Measurements from ENCODE around the gene ACOT8. TPM values are rescaled to one million over a fixed set of nuclear protein-coding genes. Genes with fewer than 3 reads are reported as not detected.
A peak's percentile ranks its signal among the peaks of the same experiment; 100 is the strongest.

The ACOT8 gene
- polyA plus RNA-seq, 3 donors: 40.9 to 52.4 (median 44.6) TPM

DNA sequence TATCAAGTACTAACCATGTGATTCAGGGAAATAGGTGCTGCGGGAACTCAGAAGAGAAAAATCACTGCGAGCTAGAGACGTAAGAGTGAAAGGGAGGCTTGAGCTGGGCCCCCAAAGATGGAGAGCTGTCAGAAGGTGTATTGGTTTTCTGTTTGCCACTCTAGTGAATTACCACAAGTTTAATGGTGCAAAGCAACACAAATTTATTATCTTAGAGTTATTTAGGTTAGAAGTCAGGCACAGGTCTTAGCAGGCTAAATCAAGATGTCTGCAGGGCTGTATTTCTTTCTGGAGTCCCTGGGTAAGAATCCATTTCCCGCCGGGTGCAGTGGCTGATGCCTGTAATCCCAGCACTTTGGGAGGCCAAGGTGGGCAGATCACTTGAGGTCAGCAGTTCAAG, 2.7 kb upstream of the ACOT8 start:
- DNase-seq: no peak
- Mint-ChIP-seq H3K4me1 (peaks cover 30% of the 10 kb centered on the region), H3K36me3 (peaks cover 4 to 12% of the 10 kb centered on the region in 2 donors), H3K9me3 (no peaks in the 10 kb centered on the region), H3K27ac (no peak overlapping the region), H3K4me3 (no peak overlapping the region), H3K27me3 (ENCODE audit: low read depth in 3 of 3) (peaks cover 0 to 1% (median 0%) of the 10 kb centered on the region in 3 donors)
- WGBS (ENCODE audit: insufficient coverage): 100% methylated on average over 2 of the region's 5 CpGs
- no peak overlapping the region for H2AFZ ChIP-seq (ENCODE audit: insufficient read depth, low read depth, low read length, poor library complexity, severe bottlenecking)
- peaks cover 2 to 3% of the 10 kb centered on the region in 2 donors for H3K36me3 ChIP-seq (replicated peaks in 1 of 2; ENCODE audit: control insufficient read depth in 1 of 2, insufficient read depth in 2 of 2, low read length in 2 of 2)
- H3K27me3 ChIP-seq (ENCODE audit: control insufficient read depth in 2 of 2, insufficient read depth in 2 of 2, low read length in 2 of 2): no peaks in the 10 kb centered on the region
- H3K27ac ChIP-seq (ENCODE audit: low read depth in 1 of 2, low read length in 2 of 2): no peak overlapping the region
- H3K79me2 ChIP-seq (ENCODE audit: insufficient read depth, low read length): peaks cover 46% of the 10 kb centered on the region
- no peaks in the 10 kb centered on the region for H3K9me3 ChIP-seq (replicated peaks in 1 of 2; ENCODE audit: control insufficient read depth in 1 of 2, insufficient read depth in 1 of 2, low read length in 2 of 2)
- H3K4me3 ChIP-seq (replicated peaks in 1 of 3; ENCODE audit: low read depth in 2 of 3, low read length in 3 of 3): no peak overlapping the region
- TF ChIP-seq, protein P1, sequence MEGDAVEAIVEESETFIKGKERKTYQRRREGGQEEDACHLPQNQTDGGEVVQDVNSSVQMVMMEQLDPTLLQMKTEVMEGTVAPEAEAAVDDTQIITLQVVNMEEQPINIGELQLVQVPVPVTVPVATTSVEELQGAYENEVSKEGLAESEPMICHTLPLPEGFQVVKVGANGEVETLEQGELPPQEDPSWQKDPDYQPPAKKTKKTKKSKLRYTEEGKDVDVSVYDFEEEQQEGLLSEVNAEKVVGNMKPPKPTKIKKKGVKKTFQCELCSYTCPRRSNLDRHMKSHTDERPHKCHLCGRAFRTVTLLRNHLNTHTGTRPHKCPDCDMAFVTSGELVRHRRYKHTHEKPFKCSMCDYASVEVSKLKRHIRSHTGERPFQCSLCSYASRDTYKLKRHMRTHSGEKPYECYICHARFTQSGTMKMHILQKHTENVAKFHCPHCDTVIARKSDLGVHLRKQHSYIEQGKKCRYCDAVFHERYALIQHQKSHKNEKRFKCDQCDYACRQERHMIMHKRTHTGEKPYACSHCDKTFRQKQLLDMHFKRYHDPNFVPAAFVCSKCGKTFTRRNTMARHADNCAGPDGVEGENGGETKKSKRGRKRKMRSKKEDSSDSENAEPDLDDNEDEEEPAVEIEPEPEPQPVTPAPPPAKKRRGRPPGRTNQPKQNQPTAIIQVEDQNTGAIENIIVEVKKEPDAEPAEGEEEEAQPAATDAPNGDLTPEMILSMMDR (IDR thresholded peaks at IDR 0.05): no peak
- no peak overlapping the region for H3K4me2 ChIP-seq (replicated peaks; ENCODE audit: extremely low read depth, low read length, poor library complexity, severe bottlenecking)
- H3K9ac ChIP-seq (ENCODE audit: insufficient read depth, low read length, poor library complexity, severe bottlenecking): no peak overlapping the region
- peaks cover 19 to 26% of the 10 kb centered on the region in 2 donors for H3K4me1 ChIP-seq (ENCODE audit: control insufficient read depth in 1 of 2, insufficient read depth in 2 of 2, low read length in 2 of 2)
- H4K20me1 ChIP-seq (ENCODE audit: insufficient read depth, low read length): no peaks in the 10 kb centered on the region
- intact Hi-C loops (cut with micrococcal nuclease): loop anchor here in 1 of 2 donors (5.0 kb wide), 1 partner anchor 32 kb away; the partner anchor contains the start of genes CTSA and NEURL2

DNA sequence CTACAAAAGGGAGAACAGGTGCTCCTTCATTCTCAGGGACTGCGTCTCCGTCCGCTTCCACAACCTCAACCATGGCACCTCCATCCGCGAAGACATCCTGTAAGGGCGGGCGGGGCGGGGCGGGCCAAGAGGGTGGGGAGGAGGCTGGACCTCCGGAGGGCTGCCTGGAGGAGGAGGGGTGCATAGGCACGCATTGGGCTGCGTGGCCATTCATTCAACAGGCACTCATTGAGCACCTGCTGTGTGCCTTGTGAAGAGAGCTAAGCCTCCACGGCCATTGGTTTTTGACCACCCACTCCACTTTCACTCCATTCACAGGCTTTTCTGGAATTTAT, 657 bp upstream of the ACOT8 start:
- no peak for DNase-seq
- intact Hi-C loops (cut with micrococcal nuclease): loop anchor here in 1 of 2 donors (5.0 kb wide), 1 partner anchor 34 kb away; the partner anchor contains the start of genes CTSA and NEURL2
- peak overlapping the region; percentile 89 to 95 for H3K4me3 Mint-ChIP-seq
- no peaks in the 10 kb centered on the region for H3K9me3 ChIP-seq (replicated peaks in 1 of 2; ENCODE audit: control insufficient read depth in 1 of 2, insufficient read depth in 1 of 2, low read length in 2 of 2)
- peaks cover 58% of the 10 kb centered on the region for H3K79me2 ChIP-seq (ENCODE audit: insufficient read depth, low read length)
- H3K4me1 Mint-ChIP-seq: peaks cover 33% of the 10 kb centered on the region
- peak overlapping the region; percentile 91 for H3K9ac ChIP-seq (ENCODE audit: insufficient read depth, low read length, poor library complexity, severe bottlenecking)
- peak overlapping the region; percentile 90 to 97 (median 97) for H3K27ac Mint-ChIP-seq
- no peaks in the 10 kb centered on the region for H3K9me3 Mint-ChIP-seq
- TF ChIP-seq, protein P1 (IDR thresholded peaks at IDR 0.05): no peak
- H3K27ac ChIP-seq (ENCODE audit: low read depth in 1 of 2, low read length in 2 of 2): peak overlapping the region; percentile 70 to 95
- peaks cover 0 to 3% (median 2%) of the 10 kb centered on the region in 3 donors for H3K27me3 Mint-ChIP-seq (ENCODE audit: low read depth in 3 of 3)
- no peaks in the 10 kb centered on the region for H3K27me3 ChIP-seq (ENCODE audit: control insufficient read depth in 2 of 2, insufficient read depth in 2 of 2, low read length in 2 of 2)
- peak overlapping the region; percentile 99 for H3K4me2 ChIP-seq (replicated peaks; ENCODE audit: extremely low read depth, low read length, poor library complexity, severe bottlenecking)
- peaks cover 19 to 26% of the 10 kb centered on the region in 2 donors for H3K4me1 ChIP-seq (ENCODE audit: control insufficient read depth in 1 of 2, insufficient read depth in 2 of 2, low read length in 2 of 2)
- H3K36me3 ChIP-seq (replicated peaks in 1 of 2; ENCODE audit: control insufficient read depth in 1 of 2, insufficient read depth in 2 of 2, low read length in 2 of 2): peaks cover 16 to 19% of the 10 kb centered on the region in 2 donors
- 45% methylated on average over 2 of the region's 13 CpGs for WGBS (ENCODE audit: insufficient coverage)
- peaks cover 19 to 30% of the 10 kb centered on the region in 2 donors for H3K36me3 Mint-ChIP-seq
- H2AFZ ChIP-seq (ENCODE audit: insufficient read depth, low read depth, low read length, poor library complexity, severe bottlenecking): peak overlapping the region; percentile 99
- H3K4me3 ChIP-seq (replicated peaks in 1 of 3; ENCODE audit: low read depth in 2 of 3, low read length in 3 of 3): peak overlapping the region; percentile 92 to 98 (median 96)
- no peaks in the 10 kb centered on the region for H4K20me1 ChIP-seq (ENCODE audit: insufficient read depth, low read length)

All from CD14-positive monocyte (primary cell).